ENCODE results near the gene CAPS2.

GRCh38 chr12:75317784-75318183, 12.3 kb downstream of the CAPS2 start:
- TF ChIP-seq CTCF (conservative IDR thresholded peaks at IDR 0.05; ENCODE audit: low read length) = no peak
- no peak for TF ChIP-seq EZH2phosphoT487 (IDR thresholded peaks at IDR 0.05; ENCODE audit: borderline replicate concordance)
